ENCODE measurements around the gene RAB4A. TPM values are rescaled to one million over a fixed set of nuclear protein-coding genes. Genes with fewer than 3 reads are reported as not detected.

The RAB4A gene, protein sequence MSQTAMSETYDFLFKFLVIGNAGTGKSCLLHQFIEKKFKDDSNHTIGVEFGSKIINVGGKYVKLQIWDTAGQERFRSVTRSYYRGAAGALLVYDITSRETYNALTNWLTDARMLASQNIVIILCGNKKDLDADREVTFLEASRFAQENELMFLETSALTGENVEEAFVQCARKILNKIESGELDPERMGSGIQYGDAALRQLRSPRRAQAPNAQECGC
- 63.0 TPM for total RNA-seq (ENCODE audit: unreplicated experiment)
- long read RNA-seq, transcript RAB4A-201 (8 exons, 2,966 nt) = major isoform, 60 of 71 reads
- long read RNA-seq, partial matches to known transcripts = 0 of 71 reads
- long read RNA-seq, other reads (novel, unspliced or antisense) = 7 of 71 reads

DNA sequence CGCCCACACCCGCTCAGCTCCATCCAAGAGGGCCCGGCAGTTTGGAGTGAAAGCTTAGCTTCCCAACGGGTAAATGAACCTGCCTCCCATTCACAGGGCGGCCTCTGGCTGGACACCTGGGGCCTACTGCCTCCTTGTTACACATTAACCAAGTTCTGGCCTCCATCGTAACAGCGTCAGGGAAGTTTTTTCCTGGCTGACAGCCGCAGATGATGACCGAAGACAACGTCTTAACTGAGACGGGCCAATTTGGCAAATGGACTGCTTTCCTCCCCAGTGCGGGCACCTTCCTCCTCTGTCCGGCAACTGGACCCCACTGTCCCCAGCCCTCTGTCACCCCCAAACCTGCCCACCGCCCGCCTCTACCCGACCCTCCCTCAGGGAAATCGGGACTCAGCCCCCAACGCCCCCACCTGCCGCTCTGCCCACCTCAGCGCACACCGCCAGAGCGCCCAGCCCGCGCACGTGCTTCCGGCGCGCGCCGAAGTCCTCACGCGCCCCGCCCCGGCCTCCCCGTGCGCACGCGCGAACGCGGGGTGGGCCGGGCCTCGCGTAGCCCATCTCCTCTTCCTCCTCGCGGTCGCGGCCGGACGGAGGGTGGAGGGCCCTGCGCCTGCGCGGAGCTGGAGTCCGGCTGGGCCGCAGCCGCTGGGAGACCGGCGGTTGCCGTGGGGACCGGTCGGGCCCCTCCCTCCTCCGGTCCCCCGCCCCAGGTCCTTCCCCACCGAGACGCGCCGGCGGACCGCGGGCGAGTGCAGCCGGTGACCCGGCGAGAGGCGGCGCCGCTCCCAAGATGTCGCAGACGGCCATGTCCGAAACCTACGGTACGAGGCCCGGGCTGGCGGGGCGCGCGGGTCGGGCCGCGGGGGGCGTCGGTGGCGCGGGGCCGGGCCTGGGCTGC lies at the start of gene RAB4A:
Gene RAB4A, plus strand, starts transcription at position 565 of the 901 bp plus-strand sequence. Its CDS starts 229 bp downstream, at position 794.
- H3K27ac Mint-ChIP-seq (ENCODE audit: unreplicated experiment) = peak within 1 kb of the TSS; percentile 94

DNA sequence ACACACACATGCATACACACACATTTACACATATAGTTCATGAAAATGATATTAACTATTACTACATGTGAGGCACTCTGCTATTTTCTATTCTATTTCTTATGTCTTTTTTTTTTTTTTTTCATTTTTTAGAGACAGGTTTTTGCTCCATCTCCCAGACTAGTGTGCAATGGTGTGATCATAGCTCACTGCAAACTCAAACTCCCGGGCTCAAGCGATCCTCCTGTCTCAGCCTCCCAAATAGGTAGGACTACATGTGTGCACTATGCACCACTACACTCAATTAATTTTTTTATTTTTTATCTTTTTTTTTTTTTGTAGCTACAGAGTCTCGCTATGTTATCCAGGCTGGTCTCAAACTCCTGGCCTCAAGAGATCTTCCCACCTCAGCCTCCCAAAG lies 48.8 kb upstream of the RAB4A start:
- Mint-ChIP-seq H3K27me3 (ENCODE audit: unreplicated experiment) (peaks cover 2% of the 10 kb centered on the region), H3K36me3 (ENCODE audit: unreplicated experiment) (no peaks in the 10 kb centered on the region), H3K4me3 (ENCODE audit: unreplicated experiment) (no peak overlapping the region), H3K27ac (ENCODE audit: unreplicated experiment) (no peak overlapping the region), H3K9me3 (ENCODE audit: unreplicated experiment) (peaks cover 5% of the 10 kb centered on the region), H3K4me1 (ENCODE audit: low read depth, unreplicated experiment) (peaks cover 1% of the 10 kb centered on the region)
- TF ChIP-seq, protein P1, sequence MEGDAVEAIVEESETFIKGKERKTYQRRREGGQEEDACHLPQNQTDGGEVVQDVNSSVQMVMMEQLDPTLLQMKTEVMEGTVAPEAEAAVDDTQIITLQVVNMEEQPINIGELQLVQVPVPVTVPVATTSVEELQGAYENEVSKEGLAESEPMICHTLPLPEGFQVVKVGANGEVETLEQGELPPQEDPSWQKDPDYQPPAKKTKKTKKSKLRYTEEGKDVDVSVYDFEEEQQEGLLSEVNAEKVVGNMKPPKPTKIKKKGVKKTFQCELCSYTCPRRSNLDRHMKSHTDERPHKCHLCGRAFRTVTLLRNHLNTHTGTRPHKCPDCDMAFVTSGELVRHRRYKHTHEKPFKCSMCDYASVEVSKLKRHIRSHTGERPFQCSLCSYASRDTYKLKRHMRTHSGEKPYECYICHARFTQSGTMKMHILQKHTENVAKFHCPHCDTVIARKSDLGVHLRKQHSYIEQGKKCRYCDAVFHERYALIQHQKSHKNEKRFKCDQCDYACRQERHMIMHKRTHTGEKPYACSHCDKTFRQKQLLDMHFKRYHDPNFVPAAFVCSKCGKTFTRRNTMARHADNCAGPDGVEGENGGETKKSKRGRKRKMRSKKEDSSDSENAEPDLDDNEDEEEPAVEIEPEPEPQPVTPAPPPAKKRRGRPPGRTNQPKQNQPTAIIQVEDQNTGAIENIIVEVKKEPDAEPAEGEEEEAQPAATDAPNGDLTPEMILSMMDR (IDR thresholded peaks at IDR 0.05; ENCODE audit: partially characterized antibody, unreplicated experiment) = no peak
- DNase-seq = no peak

More for the DNA sequence above, at the start of gene RAB4A:
- DNase-seq = peak; percentile 91
- Mint-ChIP-seq H3K9me3 (ENCODE audit: unreplicated experiment) (peaks cover 7% of the 10 kb centered on the region), H3K4me1 (ENCODE audit: low read depth, unreplicated experiment) (peaks cover 17% of the 10 kb centered on the region), H3K36me3 (ENCODE audit: unreplicated experiment) (peaks cover 4% of the 10 kb centered on the region), H3K4me3 (ENCODE audit: unreplicated experiment) (peak within 1 kb of the TSS; percentile 99), H3K27me3 (ENCODE audit: unreplicated experiment) (peaks cover 9% of the 10 kb centered on the region)
- TF ChIP-seq, protein P1 (IDR thresholded peaks at IDR 0.05; ENCODE audit: partially characterized antibody, unreplicated experiment) = no peak

DNA sequence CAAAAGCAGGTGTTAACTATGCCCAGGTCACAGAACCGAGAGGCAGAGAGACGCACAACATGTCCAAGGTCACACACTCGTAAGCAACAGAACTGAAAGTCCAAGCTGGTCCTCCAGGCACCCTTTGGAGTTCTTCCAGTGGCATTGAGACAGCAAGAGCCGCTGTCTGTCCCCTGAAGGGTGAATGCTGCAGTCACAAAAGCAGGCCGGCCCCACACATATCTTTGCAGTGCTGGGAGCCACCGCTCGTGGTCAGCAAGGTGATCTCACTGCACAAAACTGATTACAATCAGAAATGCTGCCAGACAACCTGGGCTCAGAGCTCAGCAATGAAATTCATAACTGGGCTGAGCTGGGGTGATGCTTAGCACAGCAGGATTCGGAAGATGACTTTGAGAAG lies 47.4 kb upstream of the RAB4A start:
- no peak overlapping the region for H3K4me3 Mint-ChIP-seq (ENCODE audit: unreplicated experiment)
- peaks cover 7% of the 10 kb centered on the region for H3K4me1 Mint-ChIP-seq (ENCODE audit: low read depth, unreplicated experiment)
- H3K27ac Mint-ChIP-seq (ENCODE audit: unreplicated experiment) = no peak overlapping the region
- peaks cover 5% of the 10 kb centered on the region for H3K9me3 Mint-ChIP-seq (ENCODE audit: unreplicated experiment)
- TF ChIP-seq, protein P1 (IDR thresholded peaks at IDR 0.05; ENCODE audit: partially characterized antibody, unreplicated experiment) = no peak
- no peak for DNase-seq
- H3K27me3 Mint-ChIP-seq (ENCODE audit: unreplicated experiment) = peaks cover 4% of the 10 kb centered on the region
- H3K36me3 Mint-ChIP-seq (ENCODE audit: unreplicated experiment) = no peaks in the 10 kb centered on the region

DNA sequence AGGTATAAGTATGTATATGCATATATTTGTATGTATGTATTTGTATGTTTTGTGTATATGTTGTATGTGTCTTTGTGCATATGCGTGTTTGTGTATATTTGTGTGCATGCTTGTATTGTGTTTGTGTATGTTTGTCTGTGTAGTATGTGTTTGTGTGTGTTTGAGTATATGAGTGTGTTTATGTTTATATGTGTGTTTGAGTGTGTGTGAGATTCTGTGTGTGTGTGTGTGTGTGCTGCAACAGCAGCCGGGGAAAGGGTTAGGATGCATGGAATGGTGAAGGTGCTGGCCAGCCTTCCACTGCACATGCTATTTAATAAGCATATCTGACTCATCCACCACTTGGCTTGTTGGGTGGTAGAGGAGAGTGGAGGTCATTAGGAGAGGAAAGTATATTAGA lies 46.6 kb upstream of the RAB4A start:
- DNase-seq = no peak
- Mint-ChIP-seq H3K36me3 (ENCODE audit: unreplicated experiment) (no peaks in the 10 kb centered on the region), H3K4me1 (ENCODE audit: low read depth, unreplicated experiment) (peaks cover 9% of the 10 kb centered on the region), H3K27me3 (ENCODE audit: unreplicated experiment) (peaks cover 4% of the 10 kb centered on the region), H3K4me3 (ENCODE audit: unreplicated experiment) (no peak overlapping the region), H3K27ac (ENCODE audit: unreplicated experiment) (no peak overlapping the region), H3K9me3 (ENCODE audit: unreplicated experiment) (peaks cover 5% of the 10 kb centered on the region)
- TF ChIP-seq, protein P1 (IDR thresholded peaks at IDR 0.05; ENCODE audit: partially characterized antibody, unreplicated experiment) = no peak

Data from glutamatergic neuron (in vitro differentiated cells).